Chondrocyte (in vitro differentiated cells): Measurements from ENCODE around the gene HES5. TPM values are rescaled to one million over a fixed set of nuclear protein-coding genes. Genes with fewer than 3 reads are reported as not detected.
"Not testable (repeated sequence)": the region's sequence is repeated elsewhere in the genome, so short reads cannot be mapped to it uniquely, and the experiment has no call there.

Source experiments
- DNase-seq: peaks from one replicate; pipeline ENCODE4 v3.0.0; 2021; ENCODE audit warnings: mixed read lengths, low spot score
- H3K27ac Mint-ChIP-seq: one replicate; pipeline ENCODE4 v1.8.0; 2021; ENCODE audit warnings: mild to moderate bottlenecking, moderate library complexity, mixed read lengths; ENCODE audit not compliant: unreplicated experiment
- H3K27me3 Mint-ChIP-seq: 2 replicates; pipeline ENCODE4 v1.8.0; 2021; ENCODE audit warnings: low read depth, mixed read lengths
- H3K36me3 Mint-ChIP-seq: 2 replicates; pipeline ENCODE4 v1.8.0; 2021; ENCODE audit warnings: low read depth, mixed read lengths
- H3K4me1 Mint-ChIP-seq: 2 replicates; pipeline ENCODE4 v1.8.0; 2021; ENCODE audit warnings: low read depth, mild to moderate bottlenecking, mixed read lengths
- H3K4me3 Mint-ChIP-seq: one replicate; pipeline ENCODE4 v1.8.0; 2021; ENCODE audit warnings: mild to moderate bottlenecking, moderate library complexity, mixed read lengths; ENCODE audit not compliant: unreplicated experiment
- H3K9me3 Mint-ChIP-seq: 2 replicates; pipeline ENCODE4 v1.8.0; 2021; ENCODE audit warnings: low read depth, mixed read lengths
- CTCF ChIP-seq: fragments of 200-600 bp; sonication (generic); IDR thresholded peaks from 2 replicates; pipeline ENCODE4 v1.5.0; 2021; ENCODE audit warnings: antibody characterized with exemption, mild to moderate bottlenecking, moderate library complexity
- total RNA-seq: library from RNA; stranded (reverse); gene quantifications from 3 replicates; pipeline ENCODE4 v1.2.1, GENCODE V29; 2021

Gene HES5
- total RNA-seq, 1 donor from 2014 or later: not detected

GRCh38 chr1:2573250-2573920 is 43.3 kb upstream of the HES5 start:
- Mint-ChIP-seq H3K27ac (no peak overlapping the region), H3K36me3 (peaks cover 3% of the 10 kb centered on the region), H3K9me3 (peaks cover 14% of the 10 kb centered on the region), H3K4me3 (no peak overlapping the region), H3K4me1 (no peaks in the 10 kb centered on the region), H3K27me3 (peaks cover 7% of the 10 kb centered on the region)
- TF ChIP-seq CTCF: no peak
- DNase-seq: no peak

- H3K4me1 Mint-ChIP-seq: no peaks in the 10 kb centered on the region
- no peak for DNase-seq
- H3K27me3 Mint-ChIP-seq: peaks cover 7% of the 10 kb centered on the region
- no peak for TF ChIP-seq CTCF
- H3K27ac Mint-ChIP-seq: no peak overlapping the region
- H3K9me3 Mint-ChIP-seq: peaks cover 14% of the 10 kb centered on the region
- no peak overlapping the region for H3K4me3 Mint-ChIP-seq
- H3K36me3 Mint-ChIP-seq: peaks cover 3% of the 10 kb centered on the region
These were observed 41.3 kb upstream of the HES5 start for GRCh38 chr1:2571348-2571747.

- Mint-ChIP-seq H3K4me1 (peaks cover 3% of the 10 kb centered on the region), H3K36me3 (peaks cover 3% of the 10 kb centered on the region), H3K27me3 (peaks cover 7% of the 10 kb centered on the region), H3K27ac (no peak overlapping the region), H3K9me3 (peaks cover 14% of the 10 kb centered on the region), H3K4me3 (no peak overlapping the region)
- DNase-seq: no peak
- TF ChIP-seq CTCF: no peak
These were observed 40.3 kb upstream of the HES5 start for GRCh38 chr1:2570332-2570731.

GRCh38 chr1:2569703-2570102 is 39.6 kb upstream of the HES5 start:
- peaks cover 14% of the 10 kb centered on the region for H3K9me3 Mint-ChIP-seq
- H3K36me3 Mint-ChIP-seq, H3K27me3 Mint-ChIP-seq, DNase-seq, H3K27ac Mint-ChIP-seq, H3K4me1 Mint-ChIP-seq, H3K4me3 Mint-ChIP-seq: not testable (repeated sequence)

GRCh38 chr1:2569060-2569459 is 39.0 kb upstream of the HES5 start:
- Mint-ChIP-seq H3K27me3 (peaks cover 7% of the 10 kb centered on the region), H3K27ac (no peak overlapping the region), H3K4me3 (no peak overlapping the region), H3K36me3 (peaks cover 3% of the 10 kb centered on the region), H3K9me3 (peaks cover 11% of the 10 kb centered on the region), H3K4me1 (peaks cover 3% of the 10 kb centered on the region)
- no peak for DNase-seq
- no peak for TF ChIP-seq CTCF

- not testable (repeated sequence) for H3K27me3 Mint-ChIP-seq, H3K9me3 Mint-ChIP-seq, H3K36me3 Mint-ChIP-seq, H3K27ac Mint-ChIP-seq, H3K4me1 Mint-ChIP-seq, H3K4me3 Mint-ChIP-seq, DNase-seq
These were observed 38.2 kb upstream of the HES5 start for GRCh38 chr1:2568187-2568816.
